Large intestine (tissue), 3 donors: ENCODE results near the gene TP53TG5. TPM values are rescaled to one million over a fixed set of nuclear protein-coding genes. Genes with fewer than 3 reads are reported as not detected.

Source experiments
- DNase-seq, 2 donors: peaks; one replicate each; pipeline versions ENCODE4 v3.0.0 to v3.0.0-alpha.2; 2013
- H3K27ac ChIP-seq: one replicate; pipeline ENCODE4 v1.5.1; 2013; ENCODE audit warnings: low read length
- H3K27me3 ChIP-seq: 2 replicates; pipeline ENCODE4 v1.6.1; 2013; ENCODE audit warnings: low read length; ENCODE audit not compliant: control insufficient read depth, insufficient read depth
- H3K36me3 ChIP-seq: 2 replicates; pipeline ENCODE4 v1.6.1; 2013; ENCODE audit warnings: low read length; ENCODE audit not compliant: control insufficient read depth, insufficient read depth
- H3K4me1 ChIP-seq: one replicate; pipeline ENCODE4 v1.6.1; 2013; ENCODE audit warnings: low read length; ENCODE audit not compliant: control insufficient read depth, insufficient read depth
- H3K4me3 ChIP-seq: one replicate; pipeline ENCODE4 v1.5.1; 2013; ENCODE audit warnings: low read length
- H3K9me3 ChIP-seq: one replicate; pipeline ENCODE4 v1.6.1; 2013; ENCODE audit warnings: mild to moderate bottlenecking, low read depth, low read length, moderate library complexity; ENCODE audit not compliant: control insufficient read depth
- WGBS: methylation state at CpG from one replicate; pipeline ENCODE4 v1.1.5; 2013; ENCODE audit warnings: low lambda C conversion rate; ENCODE audit not compliant: insufficient coverage; 5-methylcytosine and 5-hydroxymethylcytosine counted together
- polyA plus RNA-seq: library from polyadenylated mRNA; unstranded; fragments of 120-200 nt; gene quantifications from one replicate; pipeline ENCODE4 v1.2.1, GENCODE V29; 2013

TP53TG5 gene
- polyA plus RNA-seq, 1 donor, result 0.78 TPM

DNA sequence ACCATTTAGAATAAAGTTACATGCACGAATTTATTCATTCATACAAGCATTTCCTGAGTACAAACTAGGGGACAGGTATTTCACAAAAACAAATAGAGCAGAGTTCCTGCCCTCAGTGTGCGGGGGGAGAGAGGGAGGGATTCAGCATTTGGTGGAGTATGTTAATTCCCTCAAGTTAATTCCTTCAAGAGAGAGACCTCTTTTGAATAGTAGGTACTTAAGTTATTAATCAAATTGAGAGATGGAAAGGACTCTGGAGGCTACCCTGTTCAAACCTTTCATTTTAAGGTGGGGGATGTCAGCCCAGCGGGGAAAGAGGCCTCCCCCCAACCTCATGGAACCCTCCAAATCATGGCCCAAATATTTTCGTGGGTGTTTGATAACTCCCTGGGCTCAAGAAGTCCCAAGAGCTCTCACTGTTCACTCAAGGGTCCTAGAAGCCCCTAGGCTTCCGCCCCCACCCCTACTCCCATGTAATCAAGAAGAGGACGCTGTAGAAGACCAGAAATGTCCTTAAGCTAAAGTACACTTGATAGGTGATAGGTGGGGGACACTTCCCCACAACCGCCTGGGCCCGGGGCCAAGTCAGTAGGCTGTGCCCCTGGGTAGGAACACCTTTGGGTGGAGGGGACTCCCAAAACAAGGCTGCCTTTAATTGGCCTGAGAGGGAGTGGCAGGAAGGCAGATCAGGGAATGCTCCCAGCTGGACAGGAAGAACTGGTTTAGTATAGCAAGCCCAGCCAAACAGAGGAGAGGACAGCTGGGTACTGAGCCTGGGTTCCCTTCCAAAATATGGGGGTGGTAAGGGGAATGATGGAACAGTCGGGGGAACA is 32.8 kb downstream of the TP53TG5 start:
- no CpG with 5 or more reads among the region's 9 CpGs for WGBS
- DNase-seq, result peak in 1 of 2 donors; percentile 55
- H3K4me1 ChIP-seq, result peaks cover 51% of the 10 kb centered on the region

DNA sequence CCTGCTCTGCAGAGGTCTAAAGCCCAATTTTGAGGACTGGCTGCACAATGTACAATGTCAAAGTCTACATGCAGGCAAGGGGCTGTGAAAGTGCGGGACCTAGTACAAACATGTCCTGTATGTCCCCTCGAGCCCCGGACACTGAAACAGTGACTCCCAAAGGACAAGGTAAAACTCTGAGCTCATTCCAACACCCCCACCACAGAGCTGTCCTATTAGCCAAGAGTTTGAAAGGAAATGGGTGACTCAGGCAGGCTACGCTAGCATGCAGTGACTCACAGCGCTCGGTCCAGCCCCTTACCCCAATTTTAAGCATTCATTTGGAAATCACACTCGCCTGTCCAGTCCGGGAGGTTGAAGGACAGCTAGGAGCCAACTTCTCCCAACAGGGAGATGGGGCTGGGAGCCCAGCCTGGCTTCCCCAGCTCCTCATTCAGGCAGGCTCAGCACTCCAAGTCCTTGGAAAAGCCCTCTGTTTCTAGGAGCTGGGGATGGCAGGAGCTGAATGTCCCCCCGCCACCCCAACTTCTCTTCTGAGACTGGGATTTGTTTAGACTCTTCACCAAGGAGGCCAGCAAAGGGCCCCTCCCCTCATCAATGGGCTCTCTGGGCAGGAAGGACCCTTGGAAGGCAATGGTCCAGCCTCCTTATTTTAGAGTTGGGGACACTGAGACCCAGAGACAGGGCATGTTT is 33.8 kb downstream of the TP53TG5 start:
- Histone ChIP-seq H3K9me3 (no peaks in the 10 kb centered on the region), H3K4me1 (peaks cover 61% of the 10 kb centered on the region), H3K27ac (peak overlapping the region; percentile 96), H3K4me3 (peak overlapping the region; percentile 32), H3K27me3 (no peaks in the 10 kb centered on the region), H3K36me3 (peaks cover 9% of the 10 kb centered on the region)
- no CpG with 5 or more reads among the region's 9 CpGs for WGBS
- DNase-seq, result peak; percentile 61 to 83

More for the DNA sequence above, 32.8 kb downstream of the TP53TG5 start:
- peaks cover 4% of the 10 kb centered on the region for H3K36me3 ChIP-seq
- H3K27ac ChIP-seq, result peak overlapping the region; percentile 96
- no peaks in the 10 kb centered on the region for H3K9me3 ChIP-seq
- H3K27me3 ChIP-seq, result no peaks in the 10 kb centered on the region
- H3K4me3 ChIP-seq, result peak overlapping the region; percentile 60

DNA sequence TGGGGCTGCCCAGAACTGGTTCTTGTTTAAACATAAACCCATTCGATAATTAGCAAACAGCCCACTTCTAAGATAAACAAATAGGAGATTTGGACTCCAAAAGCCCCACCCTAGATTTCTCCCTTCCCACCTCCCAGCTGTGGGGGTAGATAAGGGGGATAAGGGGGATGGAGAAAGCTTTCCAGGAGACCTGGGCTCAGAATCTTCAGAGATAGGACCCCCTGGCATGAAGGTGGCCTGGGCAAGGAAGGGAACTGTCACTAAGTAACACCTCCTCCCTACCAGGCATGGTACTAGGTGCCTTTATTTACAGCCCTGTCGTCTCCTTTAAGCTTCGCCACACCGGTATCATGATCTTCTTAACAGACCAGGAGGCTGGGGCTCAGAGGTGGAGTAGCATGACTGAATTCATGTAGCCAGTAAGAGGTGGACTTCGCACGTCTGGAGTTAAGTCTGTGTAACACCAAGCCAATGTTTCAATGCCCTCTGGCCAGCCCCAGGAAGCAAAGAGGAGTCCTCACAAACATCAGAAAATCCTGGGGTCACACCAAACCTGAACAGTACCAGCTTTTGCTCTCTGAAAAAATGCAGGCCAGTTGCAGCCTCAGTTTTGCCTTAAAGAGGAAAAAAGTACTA is 34.5 kb downstream of the TP53TG5 start:
- no peaks in the 10 kb centered on the region for H3K27me3 ChIP-seq
- peak; percentile 91 to 96 for DNase-seq
- WGBS, result no CpG with 5 or more reads among the region's 6 CpGs
- H3K27ac ChIP-seq, result peak overlapping the region; percentile 96
- no peaks in the 10 kb centered on the region for H3K9me3 ChIP-seq
- peaks cover 68% of the 10 kb centered on the region for H3K4me1 ChIP-seq
- H3K4me3 ChIP-seq, result peak overlapping the region; percentile 32
- peaks cover 9% of the 10 kb centered on the region for H3K36me3 ChIP-seq

DNA sequence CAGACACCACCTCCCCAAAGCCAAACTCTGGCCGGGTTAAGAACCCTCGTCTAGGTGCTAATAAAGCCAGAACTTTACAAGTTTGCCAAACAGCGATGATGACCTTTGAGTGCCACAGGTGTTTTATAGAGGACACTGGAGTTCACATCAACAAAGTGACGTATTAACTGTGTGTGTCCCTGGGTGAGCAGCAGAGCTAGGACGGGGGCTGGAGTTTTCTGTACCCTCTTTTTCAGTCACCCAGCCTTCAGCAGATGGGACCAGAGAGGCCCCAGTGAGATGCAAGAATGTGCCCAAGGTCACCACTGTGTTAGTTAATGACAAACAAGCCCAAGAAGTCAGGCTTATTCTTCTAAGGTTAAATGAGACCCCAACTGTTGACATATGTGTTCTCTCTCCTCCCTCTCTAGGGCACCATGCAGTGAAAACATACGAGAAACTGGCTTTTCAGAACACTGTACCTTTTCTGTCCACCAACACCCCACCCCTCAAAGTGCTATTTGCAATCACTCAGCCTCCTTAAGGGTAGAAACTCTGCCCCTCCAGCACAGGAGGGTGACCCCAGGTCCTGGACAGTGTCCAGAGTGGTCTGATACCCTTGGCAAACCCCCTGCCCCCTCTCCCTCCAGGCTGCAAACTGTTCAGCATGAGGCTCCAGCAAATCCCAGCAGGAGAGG is 35.1 kb downstream of the TP53TG5 start:
- no CpG with 5 or more reads among the region's 6 CpGs for WGBS
- Histone ChIP-seq H3K36me3 (peaks cover 9% of the 10 kb centered on the region), H3K9me3 (no peaks in the 10 kb centered on the region), H3K4me3 (peak overlapping the region; percentile 19), H3K4me1 (peaks cover 75% of the 10 kb centered on the region), H3K27me3 (no peaks in the 10 kb centered on the region), H3K27ac (peak overlapping the region; percentile 96)
- peak in 1 of 2 donors; percentile 65 for DNase-seq

GRCh38 chr20:45341939-45342854 is 35.9 kb downstream of the TP53TG5 start:
- WGBS, result no CpG with 5 or more reads among the region's 16 CpGs
- Histone ChIP-seq H3K4me1 (peaks cover 83% of the 10 kb centered on the region), H3K36me3 (peaks cover 9% of the 10 kb centered on the region), H3K27me3 (no peaks in the 10 kb centered on the region), H3K9me3 (no peaks in the 10 kb centered on the region), H3K4me3 (peak overlapping the region; percentile 19), H3K27ac (peak overlapping the region; percentile 96)
- DNase-seq, result peak; percentile 74 to 85

DNA sequence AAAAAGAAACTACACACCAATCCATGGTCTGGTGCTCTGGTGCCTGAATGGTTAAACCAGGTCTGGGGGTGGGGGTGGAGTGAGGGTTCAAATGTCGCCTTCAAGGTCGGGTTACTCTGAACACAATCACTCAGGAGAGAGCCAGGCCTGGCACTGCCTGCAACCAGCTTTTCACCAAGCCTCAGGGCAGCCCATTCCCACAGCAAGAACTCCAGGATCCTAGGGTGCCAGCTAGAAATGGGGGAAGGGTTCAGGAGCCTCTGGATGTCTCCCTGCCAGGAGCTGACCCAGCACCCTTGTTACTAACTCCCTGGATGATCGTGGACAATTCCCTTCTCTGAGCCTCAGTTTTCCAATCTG is 36.6 kb downstream of the TP53TG5 start:
- H3K27ac ChIP-seq, result peak overlapping the region; percentile 96
- H3K27me3 ChIP-seq, result no peaks in the 10 kb centered on the region
- H3K4me3 ChIP-seq, result peak overlapping the region; percentile 19
- H3K36me3 ChIP-seq, result peaks cover 9% of the 10 kb centered on the region
- H3K9me3 ChIP-seq, result no peaks in the 10 kb centered on the region
- no peak for DNase-seq
- H3K4me1 ChIP-seq, result peaks cover 89% of the 10 kb centered on the region
- WGBS, result no CpG with 5 or more reads among the region's 3 CpGs

GRCh38 chr20:45340951-45341350 is 37.2 kb downstream of the TP53TG5 start:
- H3K4me3 ChIP-seq, result no peak overlapping the region
- WGBS, result no CpG with 5 or more reads among the region's 1 CpG
- no peaks in the 10 kb centered on the region for H3K9me3 ChIP-seq
- no peaks in the 10 kb centered on the region for H3K27me3 ChIP-seq
- no peak for DNase-seq
- peaks cover 94% of the 10 kb centered on the region for H3K4me1 ChIP-seq
- peak overlapping the region; percentile 96 for H3K27ac ChIP-seq
- peaks cover 9% of the 10 kb centered on the region for H3K36me3 ChIP-seq

- peak in 1 of 2 donors; percentile 30 for DNase-seq
- WGBS, result no CpG with 5 or more reads among the region's 5 CpGs
- H3K27me3 ChIP-seq, result no peaks in the 10 kb centered on the region
- peaks cover 14% of the 10 kb centered on the region for H3K36me3 ChIP-seq
- no peaks in the 10 kb centered on the region for H3K9me3 ChIP-seq
- peak overlapping the region; percentile 96 for H3K27ac ChIP-seq
- no peak overlapping the region for H3K4me3 ChIP-seq
- peaks cover 91% of the 10 kb centered on the region for H3K4me1 ChIP-seq
Measured at GRCh38 chr20:45340236-45340847, 37.8 kb downstream of the TP53TG5 start.

DNA sequence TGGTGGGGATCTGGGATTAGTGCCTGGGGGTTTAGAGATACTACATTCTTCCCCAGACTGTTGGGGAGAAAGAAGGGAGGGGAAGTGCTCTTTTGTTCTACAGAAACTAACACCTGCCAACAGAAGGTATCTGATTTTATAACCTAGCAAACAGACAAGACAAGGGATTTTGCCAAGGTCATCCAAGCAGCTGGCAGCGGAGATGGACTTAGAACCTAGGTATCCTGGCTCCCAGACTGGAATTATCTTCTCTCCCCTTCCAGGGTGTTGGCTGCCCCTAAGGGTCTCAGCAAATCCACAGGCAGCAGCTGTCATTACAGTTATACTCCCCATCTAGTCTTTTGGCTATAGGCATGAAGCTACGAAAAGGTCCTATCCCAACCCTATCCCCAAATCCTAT is 38.3 kb downstream of the TP53TG5 start:
- Histone ChIP-seq H3K4me3 (no peak overlapping the region), H3K27me3 (no peaks in the 10 kb centered on the region), H3K36me3 (peaks cover 19% of the 10 kb centered on the region), H3K27ac (peak overlapping the region; percentile 96), H3K4me1 (peaks cover 85% of the 10 kb centered on the region), H3K9me3 (no peaks in the 10 kb centered on the region)
- WGBS, result no CpG with 5 or more reads among the region's 2 CpGs
- DNase-seq, result peak in 1 of 2 donors; percentile 15
